Astrocyte of the cerebellum (primary cell): Measurements from ENCODE around the gene WFS1.

Source experiments
- DNase-seq: peaks from one replicate; pipeline ENCODE4 v3.0.0-alpha.2; 2011; ENCODE audit warnings: low read depth
- H3K4me3 ChIP-seq: 2 replicates; pipeline ENCODE4 v1.5.1; 2011; ENCODE audit warnings: mild to moderate bottlenecking, low read depth, low read length, moderate library complexity
- CTCF ChIP-seq: IDR thresholded peaks from 2 replicates; pipeline ENCODE4 v1.5.1; 2012; ENCODE audit warnings: low read length, low read depth, moderate library complexity, mild to moderate bottlenecking; ENCODE audit errors: missing control alignments
- in situ Hi-C: cut with HindIII; loops from 2 replicates; pipeline ENCODE4 v1.10.0; 2017; ENCODE audit warnings: low sequenced_read_pairs

WFS1 gene

DNA sequence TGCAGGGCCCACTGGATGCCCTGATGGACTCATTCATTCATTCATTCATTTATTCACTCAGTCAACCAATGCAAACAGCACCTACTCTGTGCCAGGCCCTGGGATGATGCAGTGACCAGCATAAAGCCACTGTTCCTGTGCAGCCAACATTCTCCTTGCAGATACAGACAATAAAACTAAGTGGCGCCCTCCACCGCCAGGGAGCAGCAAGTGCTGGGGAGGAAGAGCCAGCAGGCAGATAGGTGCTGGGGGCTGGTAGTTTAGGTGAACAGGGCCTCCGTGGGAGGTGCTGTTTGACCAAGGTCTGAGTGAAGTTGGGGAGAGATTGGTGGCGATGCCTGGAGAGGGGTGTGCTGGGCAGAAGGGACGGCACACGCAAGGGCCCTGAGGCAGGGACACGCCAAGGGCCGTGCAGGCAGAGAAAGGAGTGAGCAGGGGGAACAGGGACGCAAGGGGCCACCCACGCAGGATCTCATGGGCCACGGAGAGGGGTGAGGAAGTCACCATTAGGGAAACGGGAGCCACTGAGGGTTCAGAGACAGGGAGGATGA lies 65.5 kb downstream of the WFS1 start:
- no peak for TF ChIP-seq CTCF
- H3K4me3 ChIP-seq, result no peak overlapping the region
- in situ Hi-C loops, result no loop called here
- DNase-seq, result no peak

DNA sequence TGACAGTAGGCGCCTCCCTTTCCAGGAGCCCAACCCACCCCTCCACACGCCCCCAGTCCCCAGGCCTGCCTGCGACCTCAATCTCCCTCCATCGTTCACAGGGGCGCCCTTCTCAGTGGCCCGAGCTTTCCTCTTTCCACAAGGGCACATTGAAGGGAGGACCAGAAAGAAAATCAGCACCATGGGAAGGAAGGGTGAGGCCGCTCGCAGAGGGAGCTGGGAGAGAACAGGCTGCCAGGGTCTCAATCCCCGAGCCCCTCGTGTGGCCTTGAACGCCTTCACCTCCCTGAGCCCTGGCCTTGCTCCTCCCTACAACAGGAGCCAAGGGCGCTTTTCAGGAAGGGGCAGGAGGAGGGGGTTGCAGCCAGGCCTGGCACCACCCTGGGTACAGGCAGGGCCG lies 66.5 kb downstream of the WFS1 start:
- no peak for DNase-seq
- in situ Hi-C loops, result no loop called here
- no peak for TF ChIP-seq CTCF
- H3K4me3 ChIP-seq, result no peak overlapping the region

GRCh38 chr4:6337331-6337935 lies 67.8 kb downstream of the WFS1 start:
- no peak overlapping the region for H3K4me3 ChIP-seq
- no peak for TF ChIP-seq CTCF
- DNase-seq, result no peak
- in situ Hi-C loops, result no loop called here

DNA sequence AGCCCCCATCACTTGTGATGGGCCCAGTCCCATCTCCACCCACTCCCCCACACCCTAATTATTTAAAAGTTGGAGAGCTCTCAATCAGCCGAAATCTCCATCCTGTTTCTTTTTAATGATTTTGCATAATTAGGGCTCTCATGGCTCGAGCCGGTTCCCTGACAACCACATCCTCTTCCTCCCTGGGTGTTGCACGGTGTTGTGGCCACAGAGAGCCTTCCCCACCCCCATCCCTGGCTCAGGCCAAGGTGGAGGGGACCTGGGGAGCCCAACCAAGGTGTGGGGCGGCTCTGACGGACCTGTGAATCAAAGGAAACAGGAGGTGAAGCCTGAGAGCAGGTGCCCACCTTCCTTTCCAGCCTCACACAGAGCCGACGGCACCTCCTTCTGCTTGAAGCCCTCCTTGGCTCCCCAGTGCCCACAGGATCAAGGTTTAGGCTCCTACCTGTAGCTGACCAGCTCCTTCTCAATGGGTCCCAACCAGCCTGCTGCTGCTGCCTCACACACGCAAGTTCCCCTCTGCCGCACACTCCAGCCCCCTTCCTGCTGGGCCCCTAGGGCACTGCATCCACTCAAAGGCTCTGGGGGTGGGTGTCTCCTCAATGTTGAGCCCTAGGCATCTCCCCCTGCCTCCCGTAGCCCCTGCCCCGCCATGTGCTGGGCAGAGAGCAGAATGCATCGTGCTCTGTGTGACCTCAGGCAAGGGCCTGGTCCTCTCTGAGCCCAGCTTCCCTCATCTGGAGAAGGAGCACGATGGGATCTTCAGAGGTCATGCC lies 68.7 kb downstream of the WFS1 start:
- no peak for TF ChIP-seq CTCF
- no peak overlapping the region for H3K4me3 ChIP-seq
- in situ Hi-C loops, result no loop called here
- no peak for DNase-seq

GRCh38 chr4:6338951-6339817 lies 69.5 kb downstream of the WFS1 start:
- no peak for TF ChIP-seq CTCF
- no peak overlapping the region for H3K4me3 ChIP-seq
- DNase-seq, result no peak
- in situ Hi-C loops, result no loop called here

GRCh38 chr4:6339818-6340445 lies 70.3 kb downstream of the WFS1 start:
- in situ Hi-C loops, result no loop called here
- DNase-seq, result no peak
- no peak for TF ChIP-seq CTCF

More at GRCh38 chr4:6339818-6340445, 70.3 kb downstream of the WFS1 start:
- H3K4me3 ChIP-seq, result no peak overlapping the region
